ENCODE measurements around the gene EFCAB12. TPM values are rescaled to one million over a fixed set of nuclear protein-coding genes. Genes with fewer than 3 reads are reported as not detected.

The EFCAB12 gene
- total RNA-seq, 3 donors from 2014 or later (not counting 1 experiment from before 2014, with no cell fraction given), result 0.94 to 3.3 (median 1.4) TPM

- H3K4me1 ChIP-seq (ENCODE audit: control insufficient read depth, insufficient read depth, low read length), result no peaks in the 10 kb centered on the region
- Mint-ChIP-seq H3K4me1 (no peaks in the 10 kb centered on the region), H3K4me3 (no peak overlapping the region), H3K27ac (no peak overlapping the region), H3K27me3 (ENCODE audit: low read depth in 2 of 2) (no peaks in the 10 kb centered on the region), H3K9me3 (no peaks in the 10 kb centered on the region), H3K36me3 (no peaks in the 10 kb centered on the region)
- no peaks in the 10 kb centered on the region for H3K9me3 ChIP-seq (ENCODE audit: control insufficient read depth, insufficient read depth, low read length)
- no peak for TF ChIP-seq CTCF (IDR thresholded peaks at IDR 0.05)
- no peaks in the 10 kb centered on the region for H3K36me3 ChIP-seq (ENCODE audit: control insufficient read depth, insufficient read depth, low read length)
- no peak overlapping the region for H3K4me3 ChIP-seq (ENCODE audit: low read length)
- DNase-seq (no peak), ATAC-seq (no peak)
- H3K27me3 ChIP-seq (ENCODE audit: control insufficient read depth, insufficient read depth, low read length), result no peaks in the 10 kb centered on the region
- no peak overlapping the region for H3K27ac ChIP-seq (ENCODE audit: low read length)
- WGBS (ENCODE audit: insufficient coverage), result 86% methylated on average over 10 of the region's 10 CpGs
- intact Hi-C loops (cut with micrococcal nuclease), result no loop called here
Observed at GRCh38 chr3:129360171-129360611, 68.2 kb downstream of the EFCAB12 start.

- Histone ChIP-seq H3K4me3 (ENCODE audit: low read length) (no peak overlapping the region), H3K27ac (ENCODE audit: low read length) (no peak overlapping the region), H3K4me1 (ENCODE audit: control insufficient read depth, insufficient read depth, low read length) (no peaks in the 10 kb centered on the region), H3K9me3 (ENCODE audit: control insufficient read depth, insufficient read depth, low read length) (no peaks in the 10 kb centered on the region), H3K27me3 (ENCODE audit: control insufficient read depth, insufficient read depth, low read length) (no peaks in the 10 kb centered on the region), H3K36me3 (ENCODE audit: control insufficient read depth, insufficient read depth, low read length) (no peaks in the 10 kb centered on the region)
- 86% methylated on average over 18 of the region's 18 CpGs for WGBS (ENCODE audit: insufficient coverage)
- no peaks in the 10 kb centered on the region for H3K4me1 Mint-ChIP-seq
- no peaks in the 10 kb centered on the region for H3K36me3 Mint-ChIP-seq
- no peaks in the 10 kb centered on the region for H3K9me3 Mint-ChIP-seq
- H3K27ac Mint-ChIP-seq, result no peak overlapping the region
- H3K4me3 Mint-ChIP-seq, result no peak overlapping the region
- DNase-seq, result no peak
- no peak for ATAC-seq
- TF ChIP-seq CTCF (IDR thresholded peaks at IDR 0.05), result no peak
- intact Hi-C loops (cut with micrococcal nuclease), result no loop called here
- no peaks in the 10 kb centered on the region for H3K27me3 Mint-ChIP-seq (ENCODE audit: low read depth in 2 of 2)
Observed at GRCh38 chr3:129358772-129359371, 69.6 kb downstream of the EFCAB12 start.

- ATAC-seq (no peak), DNase-seq (no peak)
- no peak overlapping the region for H3K27ac Mint-ChIP-seq
- Histone ChIP-seq H3K36me3 (ENCODE audit: control insufficient read depth, insufficient read depth, low read length) (no peaks in the 10 kb centered on the region), H3K9me3 (ENCODE audit: control insufficient read depth, insufficient read depth, low read length) (no peaks in the 10 kb centered on the region), H3K4me1 (ENCODE audit: control insufficient read depth, insufficient read depth, low read length) (no peaks in the 10 kb centered on the region), H3K4me3 (ENCODE audit: low read length) (no peak overlapping the region), H3K27ac (ENCODE audit: low read length) (no peak overlapping the region), H3K27me3 (ENCODE audit: control insufficient read depth, insufficient read depth, low read length) (no peaks in the 10 kb centered on the region)
- no peaks in the 10 kb centered on the region for H3K9me3 Mint-ChIP-seq
- no peaks in the 10 kb centered on the region for H3K36me3 Mint-ChIP-seq
- no peaks in the 10 kb centered on the region for H3K4me1 Mint-ChIP-seq
- H3K4me3 Mint-ChIP-seq, result no peak overlapping the region
- intact Hi-C loops (cut with micrococcal nuclease), result no loop called here
- no peaks in the 10 kb centered on the region for H3K27me3 Mint-ChIP-seq (ENCODE audit: low read depth in 2 of 2)
- WGBS (ENCODE audit: insufficient coverage), result 87% methylated on average over 13 of the region's 13 CpGs
- no peak for TF ChIP-seq CTCF (IDR thresholded peaks at IDR 0.05)
Observed at GRCh38 chr3:129358177-129358771, 70.2 kb downstream of the EFCAB12 start.

- no peaks in the 10 kb centered on the region for H3K9me3 ChIP-seq (ENCODE audit: control insufficient read depth, insufficient read depth, low read length)
- H3K27ac Mint-ChIP-seq, result no peak overlapping the region
- intact Hi-C loops (cut with micrococcal nuclease), result no loop called here
- no peak for DNase-seq
- no peaks in the 10 kb centered on the region for H3K4me1 ChIP-seq (ENCODE audit: control insufficient read depth, insufficient read depth, low read length)
- H3K4me3 ChIP-seq (ENCODE audit: low read length), result no peak overlapping the region
- H3K27me3 Mint-ChIP-seq (ENCODE audit: low read depth in 2 of 2), result no peaks in the 10 kb centered on the region
- H3K9me3 Mint-ChIP-seq, result no peaks in the 10 kb centered on the region
- no peaks in the 10 kb centered on the region for H3K4me1 Mint-ChIP-seq
- TF ChIP-seq CTCF (IDR thresholded peaks at IDR 0.05), result no peak
- no peaks in the 10 kb centered on the region for H3K36me3 ChIP-seq (ENCODE audit: control insufficient read depth, insufficient read depth, low read length)
- no peak overlapping the region for H3K4me3 Mint-ChIP-seq
- no peak for ATAC-seq
- H3K36me3 Mint-ChIP-seq, result no peaks in the 10 kb centered on the region
- WGBS (ENCODE audit: insufficient coverage), result 90% methylated on average over 9 of the region's 9 CpGs
- H3K27ac ChIP-seq (ENCODE audit: low read length), result no peak overlapping the region
- H3K27me3 ChIP-seq (ENCODE audit: control insufficient read depth, insufficient read depth, low read length), result no peaks in the 10 kb centered on the region
Observed at GRCh38 chr3:129357616-129358015, 70.8 kb downstream of the EFCAB12 start.

Data from natural killer cell (primary cell).